ENCODE results near the gene KCMF1.

Gene KCMF1

DNA sequence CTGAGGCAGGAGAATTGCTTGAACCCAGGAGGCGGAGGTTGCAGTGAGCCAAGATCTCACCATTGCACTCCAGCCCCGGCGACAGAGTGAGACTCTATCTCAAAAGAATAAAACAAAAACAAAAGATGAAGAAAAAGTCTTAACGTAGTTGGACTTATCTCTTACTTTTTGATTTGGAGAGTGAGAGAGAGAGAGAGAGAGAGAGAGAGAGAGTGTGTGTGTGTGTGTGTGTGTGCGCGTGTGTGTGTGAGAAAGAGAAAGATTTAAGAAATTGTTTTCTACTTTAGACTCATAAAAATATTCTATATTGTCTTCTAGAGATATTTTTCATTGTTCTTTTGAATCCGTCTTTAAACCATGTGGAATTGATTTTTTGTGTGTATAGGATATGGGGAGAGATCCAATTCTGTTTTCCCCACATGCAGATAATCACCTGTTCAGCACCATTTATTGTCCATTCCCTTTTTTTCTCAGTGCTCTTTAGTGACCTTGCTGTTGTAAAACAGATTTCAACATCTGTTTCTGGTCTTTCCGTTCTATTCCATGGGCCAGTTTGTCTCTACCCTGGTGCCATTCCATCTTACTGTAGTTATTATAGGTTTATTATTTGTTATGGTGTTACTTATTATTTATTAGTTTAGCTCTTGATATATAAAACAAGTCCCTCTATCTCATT, 53.5 kb downstream of the KCMF1 start:
- TF ChIP-seq, protein P1, sequence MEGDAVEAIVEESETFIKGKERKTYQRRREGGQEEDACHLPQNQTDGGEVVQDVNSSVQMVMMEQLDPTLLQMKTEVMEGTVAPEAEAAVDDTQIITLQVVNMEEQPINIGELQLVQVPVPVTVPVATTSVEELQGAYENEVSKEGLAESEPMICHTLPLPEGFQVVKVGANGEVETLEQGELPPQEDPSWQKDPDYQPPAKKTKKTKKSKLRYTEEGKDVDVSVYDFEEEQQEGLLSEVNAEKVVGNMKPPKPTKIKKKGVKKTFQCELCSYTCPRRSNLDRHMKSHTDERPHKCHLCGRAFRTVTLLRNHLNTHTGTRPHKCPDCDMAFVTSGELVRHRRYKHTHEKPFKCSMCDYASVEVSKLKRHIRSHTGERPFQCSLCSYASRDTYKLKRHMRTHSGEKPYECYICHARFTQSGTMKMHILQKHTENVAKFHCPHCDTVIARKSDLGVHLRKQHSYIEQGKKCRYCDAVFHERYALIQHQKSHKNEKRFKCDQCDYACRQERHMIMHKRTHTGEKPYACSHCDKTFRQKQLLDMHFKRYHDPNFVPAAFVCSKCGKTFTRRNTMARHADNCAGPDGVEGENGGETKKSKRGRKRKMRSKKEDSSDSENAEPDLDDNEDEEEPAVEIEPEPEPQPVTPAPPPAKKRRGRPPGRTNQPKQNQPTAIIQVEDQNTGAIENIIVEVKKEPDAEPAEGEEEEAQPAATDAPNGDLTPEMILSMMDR (conservative IDR thresholded peaks at IDR 0.05), result no peak
- TF ChIP-seq ZFX (IDR thresholded peaks at IDR 0.05), result no peak
- H3K27ac ChIP-seq, result no peak overlapping the region

DNA sequence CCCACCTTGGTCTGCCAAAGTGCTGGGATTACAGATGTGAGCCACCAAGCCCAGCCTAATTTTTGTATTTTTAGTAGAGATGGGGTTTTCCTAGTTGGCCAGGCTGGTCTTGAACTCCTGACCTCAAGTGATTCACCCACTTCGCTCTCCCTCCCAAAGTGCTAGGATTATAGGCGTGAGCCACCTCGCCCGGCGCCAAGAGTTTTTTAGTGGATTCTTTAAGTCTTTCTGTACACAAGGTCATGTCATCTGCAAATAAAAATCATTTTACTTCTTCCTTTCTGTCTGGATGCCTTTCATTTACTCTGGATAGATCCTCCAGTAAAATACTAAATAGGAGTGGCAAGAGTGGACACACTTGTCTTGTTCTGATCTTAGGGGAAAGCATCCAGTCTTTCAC, 61.7 kb downstream of the KCMF1 start:
- no peak overlapping the region for H3K27ac ChIP-seq

DNA sequence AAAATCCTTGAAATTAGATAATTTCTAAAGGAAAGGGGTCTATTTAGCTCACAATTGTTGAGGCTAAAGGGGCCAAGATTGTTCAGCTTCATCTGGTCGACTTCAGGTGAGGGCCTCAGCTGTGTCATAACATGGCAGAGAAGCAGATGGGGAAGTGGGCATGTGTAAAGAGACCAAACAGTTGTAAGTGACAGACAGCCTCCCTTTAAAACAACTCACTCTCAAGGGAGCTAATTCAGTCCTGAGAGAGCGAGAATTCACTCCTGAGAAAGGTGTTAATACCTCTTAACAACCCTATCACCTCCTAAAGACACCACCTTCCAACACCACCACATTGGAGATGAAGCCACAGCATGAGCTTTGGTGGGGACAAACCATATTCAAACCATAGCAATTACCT, 62.4 kb downstream of the KCMF1 start:
- no peak overlapping the region for H3K27ac ChIP-seq
- TF ChIP-seq ZFX (IDR thresholded peaks at IDR 0.05), result no peak
- TF ChIP-seq, protein P1 (conservative IDR thresholded peaks at IDR 0.05), result no peak

More for the DNA sequence above, 61.7 kb downstream of the KCMF1 start:
- TF ChIP-seq, protein P1 (conservative IDR thresholded peaks at IDR 0.05), result no peak
- no peak for TF ChIP-seq ZFX (IDR thresholded peaks at IDR 0.05)

DNA sequence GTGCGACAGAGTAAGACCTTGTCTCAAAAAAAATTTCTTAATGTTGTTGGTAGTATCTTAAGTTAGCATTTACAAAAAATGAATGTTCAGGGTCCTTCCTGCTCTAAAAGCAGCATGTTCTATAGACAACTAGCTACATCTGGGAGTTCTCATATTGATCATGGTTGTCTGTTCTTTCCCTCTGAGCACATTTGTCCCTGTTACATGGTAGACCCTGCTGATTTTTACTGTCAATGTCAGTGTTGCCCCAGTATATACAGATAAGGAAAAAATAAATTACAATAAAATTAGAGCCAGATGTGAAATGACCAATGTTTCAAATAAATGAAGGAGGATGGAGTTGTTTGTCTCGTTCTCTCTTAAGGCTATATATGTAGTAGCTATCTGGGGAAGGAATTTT, 63.2 kb downstream of the KCMF1 start:
- no peak overlapping the region for H3K27ac ChIP-seq
- TF ChIP-seq ZFX (IDR thresholded peaks at IDR 0.05), result no peak
- TF ChIP-seq, protein P1 (conservative IDR thresholded peaks at IDR 0.05), result no peak

DNA sequence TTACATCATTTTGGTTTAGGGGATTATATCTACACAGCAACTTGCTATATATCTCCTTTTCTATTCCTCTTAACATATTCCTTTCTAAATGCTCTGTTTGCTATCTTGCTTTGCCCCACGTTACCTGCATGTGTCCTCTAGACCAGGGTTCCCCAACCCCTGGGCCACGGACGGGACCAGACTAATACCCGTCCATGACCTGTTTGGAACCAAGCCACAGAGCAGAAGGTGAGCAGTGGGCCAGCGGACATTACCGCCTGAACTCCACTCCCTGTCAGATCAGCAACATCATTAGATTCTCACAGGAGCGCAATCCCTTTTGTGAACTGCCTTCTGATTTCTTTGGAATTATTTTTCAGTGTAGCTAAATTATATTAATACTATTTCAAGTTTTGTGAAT, 66.7 kb downstream of the KCMF1 start:
- no peak overlapping the region for H3K27ac ChIP-seq
- TF ChIP-seq ZFX (IDR thresholded peaks at IDR 0.05), result no peak
- TF ChIP-seq, protein P1 (conservative IDR thresholded peaks at IDR 0.05), result no peak

DNA sequence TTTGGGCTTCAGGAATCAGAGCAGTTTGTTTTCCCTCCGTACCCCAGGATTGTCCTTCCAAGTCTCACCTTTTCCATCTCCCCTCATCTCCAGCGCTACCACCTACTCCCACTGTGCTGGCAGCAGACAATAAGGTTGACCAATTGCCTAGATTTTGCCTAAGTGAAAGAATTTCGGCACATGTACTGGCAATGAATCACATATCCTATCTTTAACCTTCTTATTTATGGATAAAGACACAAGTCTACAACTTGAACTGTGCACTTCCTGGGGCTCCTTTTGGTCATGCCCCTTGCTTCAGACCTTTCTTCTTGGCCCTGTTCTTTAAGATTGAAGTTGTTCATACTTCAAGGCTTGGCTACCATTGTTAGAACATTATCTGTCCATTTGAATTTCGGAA, 71.4 kb downstream of the KCMF1 start:
- TF ChIP-seq ZFX (IDR thresholded peaks at IDR 0.05), result no peak
- TF ChIP-seq, protein P1 (conservative IDR thresholded peaks at IDR 0.05), result no peak
- H3K27ac ChIP-seq, result no peak overlapping the region

DNA sequence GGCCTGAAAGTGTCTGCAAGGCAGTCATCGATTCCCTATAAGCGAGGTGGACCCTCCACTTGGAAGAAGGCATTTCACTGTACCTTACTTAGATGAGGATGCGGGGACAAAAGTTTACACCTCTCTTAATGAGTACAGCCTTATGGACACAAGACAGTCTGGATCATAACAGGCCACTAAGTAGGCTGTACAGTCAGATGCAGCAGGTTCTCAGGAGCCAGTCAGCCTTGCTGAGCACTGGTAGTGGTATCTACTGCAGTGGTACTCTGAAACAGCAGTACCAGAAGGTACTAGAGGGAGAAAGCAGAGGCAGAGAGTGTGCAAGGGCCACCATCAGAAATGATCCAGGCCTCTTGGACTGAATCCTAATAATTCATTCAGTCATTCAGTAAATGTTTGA, 77.6 kb downstream of the KCMF1 start:
- H3K27ac ChIP-seq, result no peak overlapping the region
- no peak for TF ChIP-seq ZFX (IDR thresholded peaks at IDR 0.05)
- TF ChIP-seq, protein P1 (conservative IDR thresholded peaks at IDR 0.05), result no peak

Data from C4-2B (cell line).